ENCODE results near the gene PSMD5.

Gene PSMD5

GRCh38 chr9:120860083-120860482, 17.4 kb upstream of the PSMD5 start:
- no peak overlapping the region for H3K18ac ChIP-seq (ENCODE audit: low read length)
- H3K14ac ChIP-seq (ENCODE audit: low read length), result no peak overlapping the region
- WGBS, 2 donors (ENCODE audit: extremely low coverage in 2 of 2, insufficient read length in 2 of 2, insufficient replicate concordance in 1 of 2), result no CpG with 5 or more reads among the region's 11 CpGs
- H3K9ac ChIP-seq (ENCODE audit: low read depth, low read length, poor library complexity), result no peak overlapping the region
- no peak overlapping the region for H4K8ac ChIP-seq (ENCODE audit: low read depth, low read length)
- no peak overlapping the region for H2BK5ac ChIP-seq (ENCODE audit: low read length)
- no peak overlapping the region for H3K27ac ChIP-seq (replicated peaks; ENCODE audit: low read length)
- H4K91ac ChIP-seq (ENCODE audit: low read depth, low read length, poor library complexity), result no peak overlapping the region
- H3K4me1 ChIP-seq (ENCODE audit: control insufficient read depth in 2 of 2, insufficient read depth in 1 of 2, low read depth in 1 of 2, low read length in 2 of 2), result peaks cover 0 to 4% of the 10 kb centered on the region in 2 donors
- no peak overlapping the region for H2BK120ac ChIP-seq (ENCODE audit: low read depth, low read length)
- H2AK5ac ChIP-seq (ENCODE audit: low read depth, low read length), result no peak overlapping the region
- DNase-seq (ENCODE audit: low spot score), result no peak
- H3K79me1 ChIP-seq (ENCODE audit: low read depth, low read length), result no peaks in the 10 kb centered on the region
- no peak overlapping the region for H3K4ac ChIP-seq (ENCODE audit: low read length)
- no peak overlapping the region for H2BK15ac ChIP-seq (ENCODE audit: low read length)
- H3K36me3 ChIP-seq (replicated peaks in 1 of 2; ENCODE audit: control insufficient read depth in 2 of 2, insufficient read depth in 2 of 2, low read length in 2 of 2), result peaks cover 29 to 85% of the 10 kb centered on the region in 2 donors
- no peaks in the 10 kb centered on the region for H3K9me3 ChIP-seq (replicated peaks in 1 of 2; ENCODE audit: control insufficient read depth in 2 of 2, insufficient read depth in 1 of 2, low read depth in 1 of 2, low read length in 2 of 2)
- H3K27me3 ChIP-seq (ENCODE audit: control insufficient read depth in 3 of 3, insufficient read depth in 3 of 3, low read depth in 1 of 3, low read length in 3 of 3), result no peaks in the 10 kb centered on the region
- no peak overlapping the region for H2AFZ ChIP-seq (ENCODE audit: low read length)
- no peak overlapping the region for H3K4me3 ChIP-seq (ENCODE audit: low read length in 2 of 2)
- no peak overlapping the region for H3K4me2 ChIP-seq (ENCODE audit: insufficient read depth, low read length, poor library complexity, severe bottlenecking)
- no peak overlapping the region for H3K23ac ChIP-seq (ENCODE audit: low read depth, low read length, poor library complexity)
- no peak overlapping the region for H2BK12ac ChIP-seq (ENCODE audit: low read length)

- no peak overlapping the region for H2BK12ac ChIP-seq (ENCODE audit: low read length)
- peaks cover 29 to 81% of the 10 kb centered on the region in 2 donors for H3K36me3 ChIP-seq (replicated peaks in 1 of 2; ENCODE audit: control insufficient read depth in 2 of 2, insufficient read depth in 2 of 2, low read length in 2 of 2)
- H3K4me2 ChIP-seq (ENCODE audit: insufficient read depth, low read length, poor library complexity, severe bottlenecking), result no peak overlapping the region
- no peak overlapping the region for H3K14ac ChIP-seq (ENCODE audit: low read length)
- no peak overlapping the region for H3K18ac ChIP-seq (ENCODE audit: low read length)
- H2BK15ac ChIP-seq (ENCODE audit: low read length), result no peak overlapping the region
- H2BK120ac ChIP-seq (ENCODE audit: low read depth, low read length), result no peak overlapping the region
- H2AK5ac ChIP-seq (ENCODE audit: low read depth, low read length), result no peak overlapping the region
- no peak overlapping the region for H3K23ac ChIP-seq (ENCODE audit: low read depth, low read length, poor library complexity)
- no peak overlapping the region for H3K4ac ChIP-seq (ENCODE audit: low read length)
- DNase-seq (ENCODE audit: low spot score), result no peak
- no peak overlapping the region for H2BK5ac ChIP-seq (ENCODE audit: low read length)
- H3K9ac ChIP-seq (ENCODE audit: low read depth, low read length, poor library complexity), result no peak overlapping the region
- H3K9me3 ChIP-seq (replicated peaks in 1 of 2; ENCODE audit: control insufficient read depth in 2 of 2, insufficient read depth in 1 of 2, low read depth in 1 of 2, low read length in 2 of 2), result no peaks in the 10 kb centered on the region
- peaks cover 0 to 4% of the 10 kb centered on the region in 2 donors for H3K4me1 ChIP-seq (ENCODE audit: control insufficient read depth in 2 of 2, insufficient read depth in 1 of 2, low read depth in 1 of 2, low read length in 2 of 2)
- H2AFZ ChIP-seq (ENCODE audit: low read length), result no peak overlapping the region
- no peaks in the 10 kb centered on the region for H3K79me1 ChIP-seq (ENCODE audit: low read depth, low read length)
- no peak overlapping the region for H3K27ac ChIP-seq (replicated peaks; ENCODE audit: low read length)
- no peak overlapping the region for H4K8ac ChIP-seq (ENCODE audit: low read depth, low read length)
- no peak overlapping the region for H4K91ac ChIP-seq (ENCODE audit: low read depth, low read length, poor library complexity)
- H3K27me3 ChIP-seq (ENCODE audit: control insufficient read depth in 3 of 3, insufficient read depth in 3 of 3, low read depth in 1 of 3, low read length in 3 of 3), result no peaks in the 10 kb centered on the region
- no peak overlapping the region for H3K4me3 ChIP-seq (ENCODE audit: low read length in 2 of 2)
- no CpG with 5 or more reads among the region's 6 CpGs for WGBS, 2 donors (ENCODE audit: extremely low coverage in 2 of 2, insufficient read length in 2 of 2, insufficient replicate concordance in 1 of 2)
These were observed 16.6 kb upstream of the PSMD5 start for GRCh38 chr9:120859361-120859760.

GRCh38 chr9:120857902-120858301, 15.2 kb upstream of the PSMD5 start:
- Histone ChIP-seq H3K27ac (replicated peaks; ENCODE audit: low read length) (no peak overlapping the region), H3K4me1 (ENCODE audit: control insufficient read depth in 2 of 2, insufficient read depth in 1 of 2, low read depth in 1 of 2, low read length in 2 of 2) (peaks cover 3 to 6% of the 10 kb centered on the region in 2 donors), H3K27me3 (ENCODE audit: control insufficient read depth in 3 of 3, insufficient read depth in 3 of 3, low read depth in 1 of 3, low read length in 3 of 3) (no peaks in the 10 kb centered on the region), H3K79me1 (ENCODE audit: low read depth, low read length) (no peaks in the 10 kb centered on the region), H3K18ac (ENCODE audit: low read length) (no peak overlapping the region), H4K8ac (ENCODE audit: low read depth, low read length) (no peak overlapping the region), H3K4ac (ENCODE audit: low read length) (no peak overlapping the region), H3K36me3 (replicated peaks in 1 of 2; ENCODE audit: control insufficient read depth in 2 of 2, insufficient read depth in 2 of 2, low read length in 2 of 2) (peaks cover 22 to 67% of the 10 kb centered on the region in 2 donors), H3K4me3 (ENCODE audit: low read length in 2 of 2) (peak overlapping the region in 1 of 2 donors; percentile 18), H2AK5ac (ENCODE audit: low read depth, low read length) (no peak overlapping the region), H3K9me3 (replicated peaks in 1 of 2; ENCODE audit: control insufficient read depth in 2 of 2, insufficient read depth in 1 of 2, low read depth in 1 of 2, low read length in 2 of 2) (no peaks in the 10 kb centered on the region), H2BK5ac (ENCODE audit: low read length) (no peak overlapping the region), H3K4me2 (ENCODE audit: insufficient read depth, low read length, poor library complexity, severe bottlenecking) (no peak overlapping the region), H3K9ac (ENCODE audit: low read depth, low read length, poor library complexity) (no peak overlapping the region), H2BK120ac (ENCODE audit: low read depth, low read length) (no peak overlapping the region), H3K14ac (ENCODE audit: low read length) (no peak overlapping the region), H2AFZ (ENCODE audit: low read length) (no peak overlapping the region), H3K23ac (ENCODE audit: low read depth, low read length, poor library complexity) (no peak overlapping the region), H2BK12ac (ENCODE audit: low read length) (no peak overlapping the region), H2BK15ac (ENCODE audit: low read length) (no peak overlapping the region), H4K91ac (ENCODE audit: low read depth, low read length, poor library complexity) (no peak overlapping the region)
- WGBS, 2 donors (ENCODE audit: extremely low coverage in 2 of 2, insufficient read length in 2 of 2, insufficient replicate concordance in 1 of 2), result no CpG with 5 or more reads among the region's 11 CpGs
- DNase-seq (ENCODE audit: low spot score), result no peak

GRCh38 chr9:120857481-120857880, 14.8 kb upstream of the PSMD5 start:
- H4K91ac ChIP-seq (ENCODE audit: low read depth, low read length, poor library complexity), result no peak overlapping the region

More at GRCh38 chr9:120857481-120857880, 14.8 kb upstream of the PSMD5 start:
- Histone ChIP-seq H3K23ac (ENCODE audit: low read depth, low read length, poor library complexity) (peak overlapping the region; percentile 35), H3K9me3 (replicated peaks in 1 of 2; ENCODE audit: control insufficient read depth in 2 of 2, insufficient read depth in 1 of 2, low read depth in 1 of 2, low read length in 2 of 2) (no peaks in the 10 kb centered on the region), H3K9ac (ENCODE audit: low read depth, low read length, poor library complexity) (no peak overlapping the region), H2AFZ (ENCODE audit: low read length) (no peak overlapping the region), H3K14ac (ENCODE audit: low read length) (no peak overlapping the region), H3K4me1 (ENCODE audit: control insufficient read depth in 2 of 2, insufficient read depth in 1 of 2, low read depth in 1 of 2, low read length in 2 of 2) (peaks cover 7 to 9% of the 10 kb centered on the region in 2 donors), H3K79me1 (ENCODE audit: low read depth, low read length) (no peaks in the 10 kb centered on the region), H2BK120ac (ENCODE audit: low read depth, low read length) (no peak overlapping the region), H4K8ac (ENCODE audit: low read depth, low read length) (no peak overlapping the region), H3K4ac (ENCODE audit: low read length) (no peak overlapping the region), H3K27ac (replicated peaks; ENCODE audit: low read length) (no peak overlapping the region), H2BK15ac (ENCODE audit: low read length) (no peak overlapping the region), H3K36me3 (replicated peaks in 1 of 2; ENCODE audit: control insufficient read depth in 2 of 2, insufficient read depth in 2 of 2, low read length in 2 of 2) (peaks cover 22 to 62% of the 10 kb centered on the region in 2 donors), H3K4me2 (ENCODE audit: insufficient read depth, low read length, poor library complexity, severe bottlenecking) (no peak overlapping the region), H2AK5ac (ENCODE audit: low read depth, low read length) (no peak overlapping the region), H3K4me3 (ENCODE audit: low read length in 2 of 2) (peak overlapping the region in 1 of 2 donors; percentile 37), H2BK12ac (ENCODE audit: low read length) (no peak overlapping the region), H2BK5ac (ENCODE audit: low read length) (no peak overlapping the region), H3K18ac (ENCODE audit: low read length) (no peak overlapping the region), H3K27me3 (ENCODE audit: control insufficient read depth in 3 of 3, insufficient read depth in 3 of 3, low read depth in 1 of 3, low read length in 3 of 3) (no peaks in the 10 kb centered on the region)
- no peak for DNase-seq (ENCODE audit: low spot score)
- WGBS, 2 donors (ENCODE audit: extremely low coverage in 2 of 2, insufficient read length in 2 of 2, insufficient replicate concordance in 1 of 2), result no CpG with 5 or more reads among the region's 7 CpGs
